ENCODE results near the gene ZNF805.

GRCh38 chr19:57240311-57241090 is at the start of gene ZNF805:
- TF ChIP-seq, protein P1, sequence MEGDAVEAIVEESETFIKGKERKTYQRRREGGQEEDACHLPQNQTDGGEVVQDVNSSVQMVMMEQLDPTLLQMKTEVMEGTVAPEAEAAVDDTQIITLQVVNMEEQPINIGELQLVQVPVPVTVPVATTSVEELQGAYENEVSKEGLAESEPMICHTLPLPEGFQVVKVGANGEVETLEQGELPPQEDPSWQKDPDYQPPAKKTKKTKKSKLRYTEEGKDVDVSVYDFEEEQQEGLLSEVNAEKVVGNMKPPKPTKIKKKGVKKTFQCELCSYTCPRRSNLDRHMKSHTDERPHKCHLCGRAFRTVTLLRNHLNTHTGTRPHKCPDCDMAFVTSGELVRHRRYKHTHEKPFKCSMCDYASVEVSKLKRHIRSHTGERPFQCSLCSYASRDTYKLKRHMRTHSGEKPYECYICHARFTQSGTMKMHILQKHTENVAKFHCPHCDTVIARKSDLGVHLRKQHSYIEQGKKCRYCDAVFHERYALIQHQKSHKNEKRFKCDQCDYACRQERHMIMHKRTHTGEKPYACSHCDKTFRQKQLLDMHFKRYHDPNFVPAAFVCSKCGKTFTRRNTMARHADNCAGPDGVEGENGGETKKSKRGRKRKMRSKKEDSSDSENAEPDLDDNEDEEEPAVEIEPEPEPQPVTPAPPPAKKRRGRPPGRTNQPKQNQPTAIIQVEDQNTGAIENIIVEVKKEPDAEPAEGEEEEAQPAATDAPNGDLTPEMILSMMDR (conservative IDR thresholded peaks at IDR 0.05; ENCODE audit: low read length) = no peak
- TF ChIP-seq EZH2phosphoT487 (IDR thresholded peaks at IDR 0.05; ENCODE audit: borderline replicate concordance, low read depth, low read length) = no peak
